ENCODE measurements around the gene OCEL1.
A peak's percentile ranks its signal among the peaks of the same experiment; 100 is the strongest.
"Not testable (repeated sequence)": the region's sequence is repeated elsewhere in the genome, so short reads cannot be mapped to it uniquely, and the experiment has no call there.

OCEL1 gene

GRCh38 chr19:17226002-17226933 is at the start of gene OCEL1:
Gene OCEL1 (plus strand): TSS chr19:17226226. CDS start chr19:17226248, 22 bp downstream.
- peaks cover 12% of the 10 kb centered on the region for H3K36me3 ChIP-seq (ENCODE audit: insufficient read depth, low read length)
- H3K9ac ChIP-seq (ENCODE audit: low read length) = no peak within 1 kb of the TSS
- H3K4me1 ChIP-seq (ENCODE audit: insufficient read depth, low read length) = peaks cover 13% of the 10 kb centered on the region
- H3K9me3 ChIP-seq (ENCODE audit: low read length) = no peaks in the 10 kb centered on the region
- H3K4me3 ChIP-seq (ENCODE audit: low read depth in 1 of 2, low read length in 2 of 2) = peak within 1 kb of the TSS; percentile 73
- H3K27me3 ChIP-seq (ENCODE audit: control insufficient read depth in 1 of 2, insufficient read depth in 2 of 2, low read length in 2 of 2) = no peaks in the 10 kb centered on the region
- H3K27ac ChIP-seq (ENCODE audit: low read depth, low read length) = peak within 1 kb of the TSS; percentile 93

DNA sequence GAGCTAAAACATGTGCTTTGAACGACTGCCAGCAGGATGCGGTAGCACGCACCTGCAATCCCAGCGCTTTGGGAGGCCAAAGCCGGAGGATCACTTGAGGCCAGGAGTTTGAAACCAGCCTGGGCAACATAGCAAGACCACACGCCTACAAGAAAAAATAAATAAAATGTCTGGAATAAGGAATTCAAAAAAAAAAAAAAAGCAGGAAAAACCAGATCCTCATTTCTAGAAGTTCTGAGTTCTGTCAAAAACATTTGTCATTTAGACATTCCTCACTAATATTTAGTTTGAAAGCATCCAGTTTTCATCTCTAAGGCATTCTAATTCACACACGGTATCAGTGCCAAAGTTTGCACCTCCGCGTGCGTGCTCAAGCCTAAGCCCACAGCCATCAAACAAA is 47.7 kb upstream of the OCEL1 start:
- H3K9ac ChIP-seq (ENCODE audit: low read length) = no peak overlapping the region
- H3K4me1 ChIP-seq (ENCODE audit: insufficient read depth, low read length) = no peaks in the 10 kb centered on the region
- peaks cover 28% of the 10 kb centered on the region for H3K36me3 ChIP-seq (ENCODE audit: insufficient read depth, low read length)
- no peaks in the 10 kb centered on the region for H3K9me3 ChIP-seq (ENCODE audit: low read length)
- H3K27ac ChIP-seq (ENCODE audit: low read depth, low read length) = no peak overlapping the region
- no peak overlapping the region for H3K4me3 ChIP-seq (ENCODE audit: low read depth in 1 of 2, low read length in 2 of 2)
- H3K27me3 ChIP-seq (ENCODE audit: control insufficient read depth in 1 of 2, insufficient read depth in 2 of 2, low read length in 2 of 2) = no peaks in the 10 kb centered on the region

DNA sequence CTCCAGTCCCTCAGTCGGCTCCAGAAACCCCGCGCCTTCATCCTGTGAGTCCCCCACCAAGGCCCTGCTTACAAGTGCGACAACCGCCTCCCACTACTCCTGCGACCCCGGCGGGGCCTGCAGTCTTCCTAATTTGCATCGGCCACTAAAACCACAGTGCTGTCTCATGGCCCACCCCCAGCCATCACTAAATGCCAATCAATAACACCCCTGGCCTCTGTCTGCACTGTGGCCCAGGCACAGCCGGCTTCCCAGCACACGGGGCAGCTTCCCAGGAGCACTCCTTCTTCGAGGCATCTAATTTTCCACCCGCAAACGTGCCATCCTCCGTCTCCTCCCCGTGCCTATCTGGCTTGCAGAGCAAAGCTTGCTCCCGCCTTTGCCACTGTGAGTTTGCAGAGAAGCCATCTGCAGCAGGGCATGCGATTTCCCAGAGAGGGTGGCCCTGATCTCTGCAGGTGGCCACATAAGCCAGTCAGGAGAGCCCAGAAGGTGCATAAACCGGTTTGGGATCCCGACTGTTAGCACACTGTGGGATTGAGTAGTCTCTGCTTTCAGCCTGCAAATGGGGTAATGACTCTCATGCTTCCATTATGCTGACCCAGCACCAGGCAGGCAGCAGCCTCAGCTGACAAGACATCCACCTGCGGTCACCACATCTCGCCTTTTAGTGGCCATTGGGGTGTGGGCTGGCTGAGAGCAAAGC is 44.9 kb upstream of the OCEL1 start:
- Histone ChIP-seq H3K27me3 (ENCODE audit: control insufficient read depth in 1 of 2, insufficient read depth in 2 of 2, low read length in 2 of 2) (no peaks in the 10 kb centered on the region), H3K9ac (ENCODE audit: low read length) (no peak overlapping the region), H3K4me3 (ENCODE audit: low read depth in 1 of 2, low read length in 2 of 2) (no peak overlapping the region), H3K4me1 (ENCODE audit: insufficient read depth, low read length) (no peaks in the 10 kb centered on the region), H3K9me3 (ENCODE audit: low read length) (no peaks in the 10 kb centered on the region), H3K36me3 (ENCODE audit: insufficient read depth, low read length) (peaks cover 43% of the 10 kb centered on the region), H3K27ac (ENCODE audit: low read depth, low read length) (no peak overlapping the region)

- no peak overlapping the region for H3K4me3 ChIP-seq (ENCODE audit: low read depth in 1 of 2, low read length in 2 of 2)
- peaks cover 38% of the 10 kb centered on the region for H3K36me3 ChIP-seq (ENCODE audit: insufficient read depth, low read length)
- H3K9ac ChIP-seq (ENCODE audit: low read length) = no peak overlapping the region
- H3K27me3 ChIP-seq (ENCODE audit: control insufficient read depth in 1 of 2, insufficient read depth in 2 of 2, low read length in 2 of 2) = no peaks in the 10 kb centered on the region
- H3K9me3 ChIP-seq (ENCODE audit: low read length) = no peaks in the 10 kb centered on the region
- no peak overlapping the region for H3K27ac ChIP-seq (ENCODE audit: low read depth, low read length)
- H3K4me1 ChIP-seq (ENCODE audit: insufficient read depth, low read length) = no peaks in the 10 kb centered on the region
These were observed 42.7 kb upstream of the OCEL1 start for GRCh38 chr19:17183271-17183761.

- Histone ChIP-seq H3K9ac (ENCODE audit: low read length) (no peak overlapping the region), H3K27ac (ENCODE audit: low read depth, low read length) (no peak overlapping the region), H3K9me3 (ENCODE audit: low read length) (no peaks in the 10 kb centered on the region), H3K27me3 (ENCODE audit: control insufficient read depth in 1 of 2, insufficient read depth in 2 of 2, low read length in 2 of 2) (no peaks in the 10 kb centered on the region), H3K4me3 (ENCODE audit: low read depth in 1 of 2, low read length in 2 of 2) (no peak overlapping the region), H3K36me3 (ENCODE audit: insufficient read depth, low read length) (peaks cover 42% of the 10 kb centered on the region), H3K4me1 (ENCODE audit: insufficient read depth, low read length) (no peaks in the 10 kb centered on the region)
These were observed 42.1 kb upstream of the OCEL1 start for GRCh38 chr19:17183858-17184321.

- Histone ChIP-seq H3K4me3 (ENCODE audit: low read depth in 1 of 2, low read length in 2 of 2) (no peak overlapping the region), H3K4me1 (ENCODE audit: insufficient read depth, low read length) (no peaks in the 10 kb centered on the region), H3K9me3 (ENCODE audit: low read length) (no peaks in the 10 kb centered on the region), H3K9ac (ENCODE audit: low read length) (no peak overlapping the region), H3K36me3 (ENCODE audit: insufficient read depth, low read length) (peaks cover 48% of the 10 kb centered on the region), H3K27ac (ENCODE audit: low read depth, low read length) (no peak overlapping the region), H3K27me3 (ENCODE audit: control insufficient read depth in 1 of 2, insufficient read depth in 2 of 2, low read length in 2 of 2) (no peaks in the 10 kb centered on the region)
These were observed 41.6 kb upstream of the OCEL1 start for GRCh38 chr19:17184371-17184841.

GRCh38 chr19:17185590-17185989 is 40.4 kb upstream of the OCEL1 start:
- Histone ChIP-seq H3K27me3 (ENCODE audit: control insufficient read depth in 1 of 2, insufficient read depth in 2 of 2, low read length in 2 of 2) (no peaks in the 10 kb centered on the region), H3K4me3 (ENCODE audit: low read depth in 1 of 2, low read length in 2 of 2) (no peak overlapping the region), H3K4me1 (ENCODE audit: insufficient read depth, low read length) (no peaks in the 10 kb centered on the region), H3K9me3 (ENCODE audit: low read length) (no peaks in the 10 kb centered on the region), H3K27ac (ENCODE audit: low read depth, low read length) (no peak overlapping the region), H3K36me3 (ENCODE audit: insufficient read depth, low read length) (peaks cover 50% of the 10 kb centered on the region), H3K9ac (ENCODE audit: low read length) (no peak overlapping the region)

- not testable (repeated sequence) for H3K9me3 ChIP-seq (ENCODE audit: low read length); H3K9ac ChIP-seq (ENCODE audit: low read length); H3K4me3 ChIP-seq (ENCODE audit: low read depth in 1 of 2, low read length in 2 of 2); H3K4me1 ChIP-seq (ENCODE audit: insufficient read depth, low read length); H3K27me3 ChIP-seq (ENCODE audit: control insufficient read depth in 1 of 2, insufficient read depth in 2 of 2, low read length in 2 of 2); H3K27ac ChIP-seq (ENCODE audit: low read depth, low read length)
- H3K36me3 ChIP-seq (ENCODE audit: insufficient read depth, low read length) = peaks cover 55% of the 10 kb centered on the region
These were observed 34.3 kb upstream of the OCEL1 start for GRCh38 chr19:17191736-17192135.

- H3K4me3 ChIP-seq (ENCODE audit: low read depth in 1 of 2, low read length in 2 of 2) = no peak overlapping the region
- peaks cover 56% of the 10 kb centered on the region for H3K36me3 ChIP-seq (ENCODE audit: insufficient read depth, low read length)
- H3K27me3 ChIP-seq (ENCODE audit: control insufficient read depth in 1 of 2, insufficient read depth in 2 of 2, low read length in 2 of 2) = no peaks in the 10 kb centered on the region
- H3K9me3 ChIP-seq (ENCODE audit: low read length) = no peaks in the 10 kb centered on the region
- H3K27ac ChIP-seq (ENCODE audit: low read depth, low read length) = no peak overlapping the region
- H3K9ac ChIP-seq (ENCODE audit: low read length) = no peak overlapping the region
- no peaks in the 10 kb centered on the region for H3K4me1 ChIP-seq (ENCODE audit: insufficient read depth, low read length)
These were observed 33.3 kb upstream of the OCEL1 start for GRCh38 chr19:17192751-17193150.

DNA sequence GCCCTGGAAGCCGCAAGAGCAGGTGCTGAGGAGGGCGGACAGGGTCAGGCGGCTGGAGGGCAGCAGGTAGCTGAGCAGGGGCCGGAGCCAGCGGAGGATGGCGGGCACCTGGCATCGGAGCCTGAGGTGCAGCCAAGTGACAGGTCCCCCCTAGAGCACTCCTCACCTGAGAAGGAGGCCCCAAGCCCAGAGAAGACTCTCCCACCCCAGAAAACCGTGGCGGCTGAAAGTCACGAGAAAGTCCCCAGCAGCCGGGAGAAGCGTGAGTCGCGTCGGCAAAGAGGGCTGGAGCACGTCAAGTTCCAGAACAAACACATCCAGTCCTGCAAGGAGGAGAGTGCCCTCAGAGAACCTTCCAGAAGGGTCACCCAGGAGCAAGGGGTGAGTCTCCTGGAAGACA is 31.4 kb upstream of the OCEL1 start:
- no peaks in the 10 kb centered on the region for H3K27me3 ChIP-seq (ENCODE audit: control insufficient read depth in 1 of 2, insufficient read depth in 2 of 2, low read length in 2 of 2)
- H3K27ac ChIP-seq (ENCODE audit: low read depth, low read length) = no peak overlapping the region
- no peak overlapping the region for H3K9ac ChIP-seq (ENCODE audit: low read length)
- no peaks in the 10 kb centered on the region for H3K9me3 ChIP-seq (ENCODE audit: low read length)
- no peaks in the 10 kb centered on the region for H3K4me1 ChIP-seq (ENCODE audit: insufficient read depth, low read length)
- no peak overlapping the region for H3K4me3 ChIP-seq (ENCODE audit: low read depth in 1 of 2, low read length in 2 of 2)
- H3K36me3 ChIP-seq (ENCODE audit: insufficient read depth, low read length) = peaks cover 42% of the 10 kb centered on the region

- Histone ChIP-seq H3K4me1 (ENCODE audit: insufficient read depth, low read length) (no peaks in the 10 kb centered on the region), H3K36me3 (ENCODE audit: insufficient read depth, low read length) (peaks cover 43% of the 10 kb centered on the region), H3K4me3 (ENCODE audit: low read depth in 1 of 2, low read length in 2 of 2) (no peak overlapping the region), H3K27me3 (ENCODE audit: control insufficient read depth in 1 of 2, insufficient read depth in 2 of 2, low read length in 2 of 2) (no peaks in the 10 kb centered on the region), H3K9ac (ENCODE audit: low read length) (no peak overlapping the region), H3K9me3 (ENCODE audit: low read length) (no peaks in the 10 kb centered on the region), H3K27ac (ENCODE audit: low read depth, low read length) (no peak overlapping the region)
These were observed 30.9 kb upstream of the OCEL1 start for GRCh38 chr19:17195106-17195505.

Data from muscle layer of colon (tissue), 2 donors.